CD14-positive monocyte (primary cell): ENCODE results near the gene RASA2. TPM values are rescaled to one million over a fixed set of nuclear protein-coding genes. Genes with fewer than 3 reads are reported as not detected.

ENCODE experiments used
- DNase-seq, 3 donors: peaks; one replicate each; pipeline ENCODE4 v3.0.0-alpha.2; 2011 to 2022
- H2AFZ ChIP-seq: 2 replicates; pipeline ENCODE4 v1.6.0; 2012; ENCODE audit warnings: mild to moderate bottlenecking, low read depth, low read length, inconsistent platforms; ENCODE audit not compliant: insufficient read depth, poor library complexity, severe bottlenecking
- H3K27ac ChIP-seq, 2 donors: 1 replicate in 1 of 2; 2 replicates in 1 of 2; pipeline ENCODE4 v1.5.1; 2012 to 2013; ENCODE audit warnings: low read length in 2 of 2, control low read depth in 1 of 2, inconsistent platforms in 1 of 2, low read depth in 1 of 2, mild to moderate bottlenecking in 1 of 2
- H3K27me3 ChIP-seq, 2 donors: one replicate each; pipeline versions ENCODE4 v1.6.0 to v1.6.1; 2011 to 2013; ENCODE audit warnings: low read length in 2 of 2; ENCODE audit not compliant: control insufficient read depth in 2 of 2, insufficient read depth in 2 of 2
- H3K36me3 ChIP-seq, 2 donors: replicated peaks in 1 of 2; 1 replicate in 1 of 2; 2 replicates in 1 of 2; pipeline versions ENCODE4 v1.5.1 to v1.6.1; 2012 to 2013; ENCODE audit warnings: low read length in 2 of 2, control low read depth in 1 of 2, inconsistent platforms in 1 of 2, mild to moderate bottlenecking in 1 of 2; ENCODE audit not compliant: insufficient read depth in 2 of 2, control insufficient read depth in 1 of 2
- H3K4me1 ChIP-seq, 2 donors: 1 replicate in 1 of 2; 2 replicates in 1 of 2; pipeline versions ENCODE4 v1.5.1 to v1.6.1; 2012 to 2013; ENCODE audit warnings: low read length in 2 of 2, control low read depth in 1 of 2, inconsistent platforms in 1 of 2, mild to moderate bottlenecking in 1 of 2, moderate library complexity in 1 of 2; ENCODE audit not compliant: insufficient read depth in 2 of 2, control insufficient read depth in 1 of 2
- H3K4me2 ChIP-seq: replicated peaks from 2 replicates; pipeline ENCODE3; 2012; ENCODE audit warnings: low read length, moderate library complexity, mild to moderate bottlenecking; ENCODE audit not compliant: poor library complexity, severe bottlenecking; ENCODE audit errors: extremely low read depth
- H3K4me3 ChIP-seq, 3 experiments: fragments of 200-600 bp in 1 of 3; sonication (generic) in 1 of 3; replicated peaks in 1 of 3; 1 replicate in 2 of 3; 2 replicates in 1 of 3; pipeline ENCODE4 v1.5.1; 2011 to 2013; ENCODE audit warnings: low read length in 3 of 3, mild to moderate bottlenecking in 3 of 3, control low read depth in 2 of 3, low read depth in 2 of 3, inconsistent platforms in 1 of 3, moderate library complexity in 1 of 3
- H3K79me2 ChIP-seq: 2 replicates; pipeline ENCODE4 v1.6.0; 2012; ENCODE audit warnings: mild to moderate bottlenecking, control low read depth, inconsistent platforms, low read length, moderate library complexity; ENCODE audit not compliant: insufficient read depth
- H3K9ac ChIP-seq: 2 replicates; pipeline ENCODE4 v1.6.0; 2017; ENCODE audit warnings: low read length, mild to moderate bottlenecking; ENCODE audit not compliant: insufficient read depth, poor library complexity, severe bottlenecking
- H3K9me3 ChIP-seq, 2 donors: replicated peaks in 1 of 2; 1 replicate in 1 of 2; 2 replicates in 1 of 2; pipeline versions ENCODE4 v1.5.1 to v1.6.1; 2012 to 2013; ENCODE audit warnings: low read length in 2 of 2, control low read depth in 1 of 2; ENCODE audit not compliant: control insufficient read depth in 1 of 2, insufficient read depth in 1 of 2
- H4K20me1 ChIP-seq: 2 replicates; pipeline ENCODE4 v1.6.0; 2012; ENCODE audit warnings: mild to moderate bottlenecking, low read length, control low read depth, moderate library complexity; ENCODE audit not compliant: insufficient read depth
- H3K27ac Mint-ChIP-seq, 7 donors: one replicate each; pipeline ENCODE4 v1.8.0; 2020; ENCODE audit warnings: mild to moderate bottlenecking in 7 of 7, mixed read lengths in 7 of 7, moderate library complexity in 6 of 7, inconsistent platforms in 2 of 7
- H3K27me3 Mint-ChIP-seq, 3 donors: one replicate each; pipeline ENCODE4 v1.8.0; 2021 to 2022; ENCODE audit warnings: low read depth in 3 of 3, mild to moderate bottlenecking in 3 of 3, mixed read lengths in 3 of 3, moderate library complexity in 3 of 3, inconsistent platforms in 1 of 3
- H3K36me3 Mint-ChIP-seq, 2 donors: one replicate each; pipeline ENCODE4 v1.8.0; 2020; ENCODE audit warnings: mixed read lengths in 2 of 2, inconsistent platforms in 1 of 2, mild to moderate bottlenecking in 1 of 2
- H3K4me1 Mint-ChIP-seq: one replicate; pipeline ENCODE4 v1.8.0; 2020; ENCODE audit warnings: mild to moderate bottlenecking, mixed read lengths
- H3K4me3 Mint-ChIP-seq, 2 donors: one replicate each; pipeline ENCODE4 v1.8.0; 2020; ENCODE audit warnings: mild to moderate bottlenecking in 2 of 2, mixed read lengths in 2 of 2, moderate library complexity in 1 of 2
- H3K9me3 Mint-ChIP-seq, 7 donors: one replicate each; pipeline ENCODE4 v1.8.0; 2020 to 2022; ENCODE audit warnings: mixed read lengths in 7 of 7, mild to moderate bottlenecking in 6 of 7, moderate library complexity in 6 of 7, inconsistent platforms in 2 of 7
- CTCF ChIP-seq: fragments of 200-600 bp; IDR thresholded peaks from one replicate; pipeline ENCODE4 v1.8.0; 2022; ENCODE audit warnings: antibody characterized with exemption, mild to moderate bottlenecking
- WGBS: methylation state at CpG from one replicate; pipeline ENCODE4 v1.1.5; 2013; ENCODE audit warnings: missing lambda C conversion rate; ENCODE audit not compliant: insufficient coverage; 5-methylcytosine and 5-hydroxymethylcytosine counted together
- intact Hi-C, 2 donors: fragments of 100-400 bp; cut with micrococcal nuclease; formaldehyde crosslinking; loops; one replicate each; pipeline versions ENCODE4 v1.15.0 to v1.15.1; 2023
- polyA plus RNA-seq, 3 donors: library from polyadenylated mRNA; depleted of rRNA in 1 of 3; unstranded in 2 of 3; stranded (reverse) in 1 of 3; fragments of 300-500 nt in 2 of 3; fragments of >200 nt in 1 of 3; fragmentation: Illumina TruSeq in 2 of 3; gene quantifications; 1 replicate in 2 of 3; 2 replicates in 1 of 3; pipeline ENCODE4 v1.2.3, GENCODE V29; 2012 to 2021

The RASA2 gene
- polyA plus RNA-seq, 3 donors: 7.0 to 13.5 (median 8.8) TPM

- 100% methylated on average over 3 of the region's 3 CpGs for WGBS
- intact Hi-C loops: no loop called here
- no peak overlapping the region for H3K27ac ChIP-seq
- H3K79me2 ChIP-seq: no peaks in the 10 kb centered on the region
- H4K20me1 ChIP-seq: no peaks in the 10 kb centered on the region
- H2AFZ ChIP-seq: peak overlapping the region; percentile 12
- no peak overlapping the region for H3K9ac ChIP-seq
- peak overlapping the region in 2 of 7 donors; percentile 31 to 56 for H3K27ac Mint-ChIP-seq
- H3K27me3 ChIP-seq: no peaks in the 10 kb centered on the region
- H3K27me3 Mint-ChIP-seq: no peaks in the 10 kb centered on the region
- no peak overlapping the region for H3K4me2 ChIP-seq
- peaks cover 0 to 1% of the 10 kb centered on the region in 2 donors for H3K36me3 Mint-ChIP-seq
- peaks cover 0 to 3% of the 10 kb centered on the region in 2 donors for H3K9me3 ChIP-seq
- peaks cover 18% of the 10 kb centered on the region for H3K4me1 Mint-ChIP-seq
- TF ChIP-seq CTCF: no peak
- H3K9me3 Mint-ChIP-seq: peaks cover 0 to 6% (median 3%) of the 10 kb centered on the region in 7 donors
- DNase-seq: no peak
- no peak overlapping the region for H3K4me3 Mint-ChIP-seq
- H3K36me3 ChIP-seq: no peaks in the 10 kb centered on the region
- no peak overlapping the region for H3K4me3 ChIP-seq
- H3K4me1 ChIP-seq: peaks cover 0 to 9% of the 10 kb centered on the region in 2 donors
Measured at GRCh38 chr3:141647562-141647915, 160.7 kb downstream of the RASA2 start.

- TF ChIP-seq CTCF: no peak
- H3K79me2 ChIP-seq: no peaks in the 10 kb centered on the region
- Mint-ChIP-seq H3K27ac (no peak overlapping the region), H3K4me3 (no peak overlapping the region), H3K27me3 (no peaks in the 10 kb centered on the region), H3K36me3 (peaks cover 0 to 3% of the 10 kb centered on the region in 2 donors), H3K4me1 (peaks cover 20% of the 10 kb centered on the region), H3K9me3 (peaks cover 0 to 6% (median 3%) of the 10 kb centered on the region in 7 donors)
- WGBS: 91% methylated on average over 7 of the region's 9 CpGs
- H3K27me3 ChIP-seq: no peaks in the 10 kb centered on the region
- H3K27ac ChIP-seq: no peak overlapping the region
- H3K4me1 ChIP-seq: peaks cover 0 to 9% of the 10 kb centered on the region in 2 donors
- H3K9me3 ChIP-seq: peaks cover 0 to 3% of the 10 kb centered on the region in 2 donors
- H3K4me2 ChIP-seq: no peak overlapping the region
- no peaks in the 10 kb centered on the region for H3K36me3 ChIP-seq
- H3K4me3 ChIP-seq: no peak overlapping the region
- no peak for DNase-seq
- intact Hi-C loops: no loop called here
- no peaks in the 10 kb centered on the region for H4K20me1 ChIP-seq
- peak overlapping the region; percentile 12 for H2AFZ ChIP-seq
- no peak overlapping the region for H3K9ac ChIP-seq
Measured at GRCh38 chr3:141648055-141648910, 161.5 kb downstream of the RASA2 start.
